ENCODE data around the gene USH2A. TPM values are rescaled to one million over a fixed set of nuclear protein-coding genes. Genes with fewer than 3 reads are reported as not detected.

USH2A gene
- polyA plus RNA-seq, 1 donor from 2014 or later: 0.17 TPM

GRCh38 chr1:216057947-216058346, 365.3 kb downstream of the USH2A start:
- no peak overlapping the region for H3K4me2 ChIP-seq (ENCODE audit: low read length)
- no peaks in the 10 kb centered on the region for H3K9me2 ChIP-seq (ENCODE audit: insufficient read depth, low read length)
- no peak overlapping the region for H3K9ac ChIP-seq (ENCODE audit: low read length)
- H3K27ac ChIP-seq (ENCODE audit: low read length): no peak overlapping the region
- H3F3A ChIP-seq (ENCODE audit: insufficient read depth, low read length, poor library complexity, severe bottlenecking): no peaks in the 10 kb centered on the region
- no peaks in the 10 kb centered on the region for H3K9me3 ChIP-seq (ENCODE audit: low read length)
- no peaks in the 10 kb centered on the region for H3K79me2 ChIP-seq (replicated peaks; ENCODE audit: insufficient read depth, low read length)
- TF ChIP-seq POLR2AphosphoS5 (IDR thresholded peaks at IDR 0.05): no peak
- TF ChIP-seq TAF1 (IDR thresholded peaks at IDR 0.05; ENCODE audit: low read depth): no peak
- no peak for TF ChIP-seq RAD21 (conservative IDR thresholded peaks at IDR 0.05)
- no peak for TF ChIP-seq SMC3 (conservative IDR thresholded peaks at IDR 0.05; ENCODE audit: poor library complexity)
- TF ChIP-seq CTCF (IDR thresholded peaks at IDR 0.05; ENCODE audit: poor library complexity, severe bottlenecking): no peak
- TF ChIP-seq MXI1 (conservative IDR thresholded peaks at IDR 0.05; ENCODE audit: poor library complexity, severe bottlenecking): no peak
- no peak for TF ChIP-seq EZH2 (IDR thresholded peaks at IDR 0.05; ENCODE audit: borderline replicate concordance, insufficient read depth, low read length, poor library complexity, severe bottlenecking)
- no peak for TF ChIP-seq EP300 (conservative IDR thresholded peaks at IDR 0.05; ENCODE audit: poor library complexity, severe bottlenecking)
- TF ChIP-seq, protein P1, sequence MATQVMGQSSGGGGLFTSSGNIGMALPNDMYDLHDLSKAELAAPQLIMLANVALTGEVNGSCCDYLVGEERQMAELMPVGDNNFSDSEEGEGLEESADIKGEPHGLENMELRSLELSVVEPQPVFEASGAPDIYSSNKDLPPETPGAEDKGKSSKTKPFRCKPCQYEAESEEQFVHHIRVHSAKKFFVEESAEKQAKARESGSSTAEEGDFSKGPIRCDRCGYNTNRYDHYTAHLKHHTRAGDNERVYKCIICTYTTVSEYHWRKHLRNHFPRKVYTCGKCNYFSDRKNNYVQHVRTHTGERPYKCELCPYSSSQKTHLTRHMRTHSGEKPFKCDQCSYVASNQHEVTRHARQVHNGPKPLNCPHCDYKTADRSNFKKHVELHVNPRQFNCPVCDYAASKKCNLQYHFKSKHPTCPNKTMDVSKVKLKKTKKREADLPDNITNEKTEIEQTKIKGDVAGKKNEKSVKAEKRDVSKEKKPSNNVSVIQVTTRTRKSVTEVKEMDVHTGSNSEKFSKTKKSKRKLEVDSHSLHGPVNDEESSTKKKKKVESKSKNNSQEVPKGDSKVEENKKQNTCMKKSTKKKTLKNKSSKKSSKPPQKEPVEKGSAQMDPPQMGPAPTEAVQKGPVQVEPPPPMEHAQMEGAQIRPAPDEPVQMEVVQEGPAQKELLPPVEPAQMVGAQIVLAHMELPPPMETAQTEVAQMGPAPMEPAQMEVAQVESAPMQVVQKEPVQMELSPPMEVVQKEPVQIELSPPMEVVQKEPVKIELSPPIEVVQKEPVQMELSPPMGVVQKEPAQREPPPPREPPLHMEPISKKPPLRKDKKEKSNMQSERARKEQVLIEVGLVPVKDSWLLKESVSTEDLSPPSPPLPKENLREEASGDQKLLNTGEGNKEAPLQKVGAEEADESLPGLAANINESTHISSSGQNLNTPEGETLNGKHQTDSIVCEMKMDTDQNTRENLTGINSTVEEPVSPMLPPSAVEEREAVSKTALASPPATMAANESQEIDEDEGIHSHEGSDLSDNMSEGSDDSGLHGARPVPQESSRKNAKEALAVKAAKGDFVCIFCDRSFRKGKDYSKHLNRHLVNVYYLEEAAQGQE (IDR thresholded peaks at IDR 0.05; ENCODE audit: borderline replicate concordance): no peak
- no peaks in the 10 kb centered on the region for H3K27me3 ChIP-seq (ENCODE audit: insufficient read depth, low read depth, low read length)
- no peak overlapping the region for H3K4me3 ChIP-seq (ENCODE audit: low read length)
- no peaks in the 10 kb centered on the region for H4K20me1 ChIP-seq (ENCODE audit: insufficient read depth)
- no peaks in the 10 kb centered on the region for H3K36me3 ChIP-seq (ENCODE audit: insufficient read depth, low read length)
- H2AFZ ChIP-seq (ENCODE audit: low read depth, low read length): no peak overlapping the region

GRCh38 chr1:216057063-216057462, 366.2 kb downstream of the USH2A start:
- Histone ChIP-seq H3F3A (ENCODE audit: insufficient read depth, low read length, poor library complexity, severe bottlenecking) (no peaks in the 10 kb centered on the region), H3K36me3 (ENCODE audit: insufficient read depth, low read length) (no peaks in the 10 kb centered on the region), H3K79me2 (replicated peaks; ENCODE audit: insufficient read depth, low read length) (no peaks in the 10 kb centered on the region), H3K9ac (ENCODE audit: low read length) (no peak overlapping the region), H3K27me3 (ENCODE audit: insufficient read depth, low read depth, low read length) (no peaks in the 10 kb centered on the region), H3K9me3 (ENCODE audit: low read length) (no peaks in the 10 kb centered on the region), H3K4me3 (ENCODE audit: low read length) (no peak overlapping the region), H2AFZ (ENCODE audit: low read depth, low read length) (no peak overlapping the region), H3K9me2 (ENCODE audit: insufficient read depth, low read length) (no peaks in the 10 kb centered on the region), H3K27ac (ENCODE audit: low read length) (no peak overlapping the region), H3K4me2 (ENCODE audit: low read length) (no peak overlapping the region), H4K20me1 (ENCODE audit: insufficient read depth) (no peaks in the 10 kb centered on the region)
- TF ChIP-seq EZH2 (IDR thresholded peaks at IDR 0.05; ENCODE audit: borderline replicate concordance, insufficient read depth, low read length, poor library complexity, severe bottlenecking) (no peak), POLR2AphosphoS5 (IDR thresholded peaks at IDR 0.05) (no peak), EP300 (conservative IDR thresholded peaks at IDR 0.05; ENCODE audit: poor library complexity, severe bottlenecking) (no peak), SMC3 (conservative IDR thresholded peaks at IDR 0.05; ENCODE audit: poor library complexity) (no peak), MXI1 (conservative IDR thresholded peaks at IDR 0.05; ENCODE audit: poor library complexity, severe bottlenecking) (no peak), RAD21 (conservative IDR thresholded peaks at IDR 0.05) (no peak), TAF1 (IDR thresholded peaks at IDR 0.05; ENCODE audit: low read depth) (no peak), CTCF (IDR thresholded peaks at IDR 0.05; ENCODE audit: poor library complexity, severe bottlenecking) (no peak)
- TF ChIP-seq, protein P1 (IDR thresholded peaks at IDR 0.05; ENCODE audit: borderline replicate concordance): no peak
